Stimulated activated CD8-positive, alpha-beta memory T cell treated with anti-CD3 and anti-CD28 coated beads, Interleukin-4, amount 100 ng/mL, for 24 hours (primary cell): ENCODE results near the gene PRRT1B.
A peak's percentile ranks its signal among the peaks of the same experiment; 100 is the strongest.
"Not testable (repeated sequence)": the region's sequence is repeated elsewhere in the genome, so short reads cannot be mapped to it uniquely, and the experiment has no call there.

Experiments used
- DNase-seq: peaks from one replicate; pipeline ENCODE4 v3.0.0-alpha.2; 2020; ENCODE audit warnings: low read depth

PRRT1B gene

DNA sequence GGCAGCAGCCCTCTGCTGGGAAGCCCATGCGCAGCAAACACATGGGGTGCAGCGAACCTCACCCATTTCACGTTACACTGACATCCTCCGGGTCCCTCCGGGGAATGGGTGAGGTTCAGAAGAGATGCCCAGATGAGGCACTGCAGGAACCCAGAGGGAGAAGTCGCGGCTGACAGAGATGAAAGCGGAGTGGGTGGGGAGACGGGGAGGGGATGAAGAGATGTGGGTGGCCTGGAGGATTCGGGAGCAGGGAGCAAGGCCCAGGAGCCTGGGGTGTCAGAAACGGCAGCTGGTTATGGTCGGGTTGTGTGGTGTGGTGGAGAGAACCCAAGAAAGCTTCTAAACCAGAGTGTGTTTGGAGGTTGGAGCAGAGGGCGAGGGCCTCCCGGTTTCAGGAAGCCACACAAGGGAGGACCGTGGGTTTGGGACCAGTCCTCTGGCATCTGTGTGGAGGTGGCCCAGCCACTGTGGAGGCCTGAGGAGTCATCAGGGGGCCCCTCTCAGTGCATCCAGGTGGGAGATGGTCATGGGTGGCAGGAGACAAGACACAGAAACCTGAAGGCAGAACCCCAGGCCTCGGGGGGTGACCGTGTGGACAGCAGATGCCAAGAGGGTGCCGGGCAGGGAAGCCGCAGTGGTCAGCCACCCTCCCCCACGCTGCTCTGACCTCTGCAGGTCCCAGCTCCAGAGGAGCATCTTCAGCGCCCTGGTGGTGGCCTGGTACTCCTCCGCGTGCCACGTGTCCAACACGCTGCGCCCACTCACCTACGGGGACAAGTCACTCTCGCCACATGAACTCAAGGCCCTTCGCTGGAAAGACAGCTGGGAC lies 22.9 kb upstream of the PRRT1B start:
- DNase-seq: no peak

DNA sequence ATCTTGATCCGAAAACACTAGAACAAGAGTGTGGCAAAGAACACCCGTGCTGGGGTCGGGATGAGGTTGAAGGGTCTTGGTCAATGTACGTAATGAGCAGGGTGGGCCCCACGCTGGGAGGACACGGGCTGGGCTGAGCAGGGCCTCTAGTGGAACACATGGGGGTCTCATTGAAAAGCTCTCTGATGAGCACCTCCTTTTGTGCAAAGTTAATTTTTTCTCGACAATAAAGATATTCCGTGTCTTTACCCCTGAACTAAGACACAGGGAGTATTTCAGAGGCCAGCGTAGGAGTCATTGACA lies 22.3 kb upstream of the PRRT1B start:
- no peak for DNase-seq

DNA sequence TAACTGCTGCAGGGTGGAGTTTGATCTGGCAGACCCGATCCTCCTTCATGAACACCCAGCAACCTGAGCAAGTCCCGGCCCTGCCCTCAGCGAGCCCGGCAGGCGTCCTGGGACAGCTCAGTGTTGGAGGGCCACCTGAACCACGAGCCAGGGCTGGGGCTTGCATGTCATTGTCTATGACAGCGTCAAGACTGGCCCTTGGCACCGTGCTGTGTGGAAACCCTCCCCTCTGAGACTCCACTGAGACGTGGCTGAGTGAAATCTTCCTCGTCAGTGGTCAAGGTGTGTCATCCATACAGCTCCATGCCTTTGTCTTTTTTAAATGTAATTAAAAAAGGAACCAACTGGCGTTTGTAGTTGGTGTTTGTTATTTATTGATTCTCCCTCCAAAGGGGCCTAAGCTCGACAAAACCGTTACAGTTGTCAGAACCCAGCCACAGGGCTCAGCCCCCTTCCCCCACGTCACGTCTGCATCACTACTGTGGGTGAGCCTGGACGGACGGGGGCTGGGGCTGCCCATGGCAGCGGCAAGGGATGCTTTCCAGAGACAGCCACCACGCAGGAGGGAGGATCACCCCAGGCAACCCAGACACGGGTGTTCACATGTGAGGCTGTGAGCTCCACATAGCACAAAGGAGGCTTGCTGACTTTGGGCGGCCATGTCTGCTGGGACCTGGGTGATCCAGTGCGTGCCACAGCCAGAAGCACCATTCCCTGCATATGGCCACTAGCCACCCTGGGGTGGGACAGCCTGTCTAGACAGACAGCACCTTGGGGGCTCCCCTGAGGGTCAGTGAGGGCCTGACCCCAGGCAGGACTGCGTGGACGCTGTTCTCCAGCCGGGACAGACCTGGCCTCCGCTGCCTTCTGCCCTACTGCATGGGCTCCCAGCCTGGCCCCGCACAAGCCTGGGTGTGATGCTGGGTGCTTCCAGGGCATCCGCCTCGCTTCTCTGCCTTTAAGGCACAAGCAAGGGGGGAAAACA lies 21.6 kb upstream of the PRRT1B start:
- DNase-seq: no peak

DNA sequence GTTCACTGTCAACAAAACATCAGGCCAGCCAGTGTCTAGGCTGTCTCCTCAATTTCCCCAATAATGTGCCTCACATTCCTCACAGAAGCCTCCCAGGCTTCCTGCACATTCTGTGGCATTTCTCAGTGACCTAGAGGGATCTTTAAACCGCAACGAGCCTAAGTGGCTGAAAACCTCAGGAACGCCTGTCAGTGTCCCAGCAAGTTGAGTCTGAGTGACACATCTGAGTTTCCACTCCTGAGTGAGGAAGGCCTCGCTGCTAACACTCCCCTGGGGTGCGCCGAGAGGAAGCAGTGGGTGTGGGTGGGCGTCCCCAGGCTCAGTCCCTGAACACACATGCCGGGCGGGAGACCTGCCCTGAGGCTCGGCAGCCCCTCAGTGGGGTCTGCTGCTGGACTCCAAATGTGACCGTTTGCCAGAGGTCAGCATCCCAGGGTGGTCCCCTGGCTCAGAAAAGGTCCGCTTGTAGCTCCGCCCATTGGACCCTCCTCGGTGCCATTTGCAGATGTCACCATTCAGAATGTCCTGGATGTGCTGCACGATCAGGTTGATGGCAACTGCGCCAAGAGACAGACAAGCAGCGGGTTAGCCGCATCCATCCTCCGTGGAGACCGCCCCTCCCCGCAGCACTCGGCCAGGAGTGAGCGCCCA lies 20.5 kb upstream of the PRRT1B start:
- no peak for DNase-seq

DNA sequence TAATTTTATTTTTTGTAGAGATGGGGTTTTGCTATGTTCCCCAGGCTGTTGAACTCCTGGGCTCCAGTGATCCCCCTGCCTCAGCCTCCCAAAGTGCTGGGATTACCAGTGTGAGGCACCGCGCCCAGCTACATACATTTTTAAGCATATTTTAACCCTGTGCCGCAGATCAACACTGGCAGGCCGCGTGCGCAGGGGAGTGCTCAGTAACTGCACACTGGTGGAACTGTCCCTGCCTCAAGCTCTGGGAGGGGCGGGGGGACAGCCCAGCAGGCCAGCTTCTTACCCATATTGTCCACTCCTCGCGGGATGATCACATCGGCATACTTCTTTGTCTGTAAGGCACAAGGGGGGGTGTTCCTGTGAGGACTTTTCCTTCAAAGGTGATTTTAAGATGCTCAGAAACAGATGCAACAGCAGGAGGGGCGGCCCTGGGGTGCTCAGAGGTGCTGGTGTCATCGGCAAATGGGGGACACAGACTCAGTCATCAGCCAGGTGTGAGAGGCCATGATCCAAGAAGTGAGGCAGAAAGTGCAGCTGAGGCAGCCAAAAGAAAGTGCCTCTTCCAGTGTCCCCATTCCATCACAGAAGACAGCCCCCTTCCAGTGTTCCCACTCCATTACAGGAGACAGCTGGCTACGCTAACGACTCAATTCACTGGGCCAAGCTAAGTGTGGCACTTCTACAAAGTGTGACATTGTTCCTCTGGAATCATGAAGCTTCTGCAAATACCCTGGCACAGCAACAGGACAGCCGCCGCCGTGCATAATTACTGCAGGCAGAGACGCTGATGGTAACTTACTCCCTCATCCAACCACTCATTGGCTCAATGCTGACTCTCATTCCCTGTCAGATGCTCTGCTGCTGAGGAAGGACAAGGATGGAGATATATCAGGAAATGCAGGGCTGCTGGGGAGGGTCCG lies 19.4 kb upstream of the PRRT1B start:
- DNase-seq: no peak

DNA sequence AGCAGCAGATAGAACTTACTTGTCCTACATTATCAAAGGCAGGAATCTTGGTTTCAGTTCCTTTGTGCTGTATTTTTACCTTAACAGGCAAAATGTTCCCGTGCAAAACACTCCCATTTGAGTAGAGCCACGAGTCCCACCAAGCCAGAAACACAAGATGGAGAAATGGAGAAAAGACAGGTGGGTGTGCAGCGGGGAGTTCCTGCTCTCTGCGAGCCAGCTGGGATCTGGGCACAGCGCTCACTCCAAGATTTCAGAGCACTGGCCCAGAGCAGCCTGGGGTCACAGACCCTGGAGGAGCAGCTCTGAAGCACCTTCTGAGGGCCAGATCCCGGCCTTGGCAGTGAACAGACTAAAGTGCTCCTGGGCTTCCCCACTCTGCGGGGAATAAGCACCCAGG lies 17.1 kb upstream of the PRRT1B start:
- no peak for DNase-seq

DNA sequence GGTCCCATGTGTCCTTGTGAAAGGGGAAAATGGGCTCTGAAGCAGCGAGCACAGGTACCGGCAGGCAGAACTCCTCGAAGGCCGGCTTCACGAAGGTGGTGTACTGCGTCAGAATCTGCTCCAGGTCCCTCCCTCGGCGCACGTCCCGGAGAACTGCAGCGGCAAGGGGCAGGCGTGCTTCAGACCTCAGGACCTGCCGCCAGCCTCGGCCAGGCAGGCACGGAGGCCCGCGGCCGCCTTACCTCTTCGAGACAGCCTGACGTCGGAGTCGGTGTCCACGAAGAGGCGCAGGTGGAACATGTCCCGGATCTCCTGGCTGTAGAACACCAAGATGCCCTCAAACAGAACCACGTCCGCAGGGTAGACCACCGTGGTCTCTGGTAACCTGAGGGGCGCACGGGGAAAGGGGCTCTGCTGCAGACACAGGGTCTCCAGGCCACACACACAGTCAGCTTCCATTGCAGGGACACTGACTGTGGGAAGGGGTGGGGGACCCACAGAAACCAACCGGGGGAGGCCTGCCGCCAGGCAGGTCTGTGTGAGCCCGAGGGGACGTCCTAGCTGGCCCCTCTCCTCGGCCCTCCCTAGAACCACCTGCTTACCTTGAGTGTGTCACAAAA lies 16.3 kb upstream of the PRRT1B start:
- DNase-seq: no peak

DNA sequence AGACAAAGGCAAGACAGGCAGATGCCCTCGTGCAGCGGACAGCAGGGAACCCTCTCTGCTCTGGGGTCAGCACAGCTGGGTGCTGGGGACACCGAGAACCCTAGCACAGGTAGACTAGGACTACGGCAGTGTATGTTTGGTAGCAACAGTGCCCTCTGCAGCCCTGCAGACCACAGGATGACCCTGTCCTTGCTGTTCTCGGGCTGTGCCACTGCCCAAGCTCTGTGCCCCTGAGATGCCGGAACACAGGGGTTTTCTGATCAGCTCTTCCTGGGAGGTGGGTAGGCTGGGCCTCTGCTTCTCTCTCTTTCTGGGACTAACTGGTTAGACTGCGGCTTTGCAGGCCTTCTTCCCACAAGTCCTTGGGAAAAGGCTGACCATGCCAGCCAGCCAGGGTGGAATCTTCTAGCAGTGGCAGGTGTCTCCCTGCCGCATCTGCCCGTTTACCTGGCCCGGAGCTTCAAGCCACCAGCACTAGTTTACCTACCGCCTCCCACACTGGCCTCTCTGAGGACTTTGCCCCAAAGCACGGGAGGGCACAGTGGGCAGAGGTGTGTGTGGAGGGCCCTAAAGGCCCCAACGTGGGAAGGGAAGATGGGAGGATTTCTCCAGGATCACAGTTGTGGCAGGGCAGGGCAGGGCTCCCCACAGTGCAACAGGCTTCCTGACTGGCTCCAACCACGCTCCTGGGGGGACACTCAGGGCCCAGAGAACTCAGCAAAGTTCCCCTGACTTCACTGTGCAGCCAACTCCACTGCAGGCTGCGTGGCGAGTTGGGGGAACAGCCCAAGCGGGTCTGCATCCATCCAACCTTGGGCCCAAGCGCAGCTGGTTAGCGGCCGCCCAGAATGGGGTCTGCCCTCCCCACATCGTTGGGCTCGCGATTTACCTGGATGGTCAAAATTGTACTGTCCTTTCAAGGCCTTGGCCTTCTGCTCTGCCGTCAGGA lies 15.5 kb upstream of the PRRT1B start:
- no peak for DNase-seq

DNA sequence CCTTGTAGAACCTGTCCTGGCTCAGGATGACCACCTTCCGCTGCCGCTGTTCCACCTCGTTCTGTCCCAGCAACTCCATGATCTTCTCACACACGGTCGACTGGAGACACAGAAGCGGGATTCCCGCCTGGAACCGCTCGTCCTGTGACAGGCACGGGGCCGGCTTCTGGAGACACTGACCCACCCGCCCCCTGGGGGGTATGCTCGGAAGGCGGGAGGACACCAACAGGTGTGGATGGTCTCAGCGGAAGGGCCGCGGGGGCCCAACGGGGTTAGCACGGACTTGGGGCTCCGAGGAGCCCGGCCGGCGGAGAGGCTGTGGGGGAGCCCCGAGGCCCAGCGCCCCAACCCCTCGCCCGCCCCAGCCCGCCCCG lies 14.8 kb upstream of the PRRT1B start:
- DNase-seq: no peak

DNA sequence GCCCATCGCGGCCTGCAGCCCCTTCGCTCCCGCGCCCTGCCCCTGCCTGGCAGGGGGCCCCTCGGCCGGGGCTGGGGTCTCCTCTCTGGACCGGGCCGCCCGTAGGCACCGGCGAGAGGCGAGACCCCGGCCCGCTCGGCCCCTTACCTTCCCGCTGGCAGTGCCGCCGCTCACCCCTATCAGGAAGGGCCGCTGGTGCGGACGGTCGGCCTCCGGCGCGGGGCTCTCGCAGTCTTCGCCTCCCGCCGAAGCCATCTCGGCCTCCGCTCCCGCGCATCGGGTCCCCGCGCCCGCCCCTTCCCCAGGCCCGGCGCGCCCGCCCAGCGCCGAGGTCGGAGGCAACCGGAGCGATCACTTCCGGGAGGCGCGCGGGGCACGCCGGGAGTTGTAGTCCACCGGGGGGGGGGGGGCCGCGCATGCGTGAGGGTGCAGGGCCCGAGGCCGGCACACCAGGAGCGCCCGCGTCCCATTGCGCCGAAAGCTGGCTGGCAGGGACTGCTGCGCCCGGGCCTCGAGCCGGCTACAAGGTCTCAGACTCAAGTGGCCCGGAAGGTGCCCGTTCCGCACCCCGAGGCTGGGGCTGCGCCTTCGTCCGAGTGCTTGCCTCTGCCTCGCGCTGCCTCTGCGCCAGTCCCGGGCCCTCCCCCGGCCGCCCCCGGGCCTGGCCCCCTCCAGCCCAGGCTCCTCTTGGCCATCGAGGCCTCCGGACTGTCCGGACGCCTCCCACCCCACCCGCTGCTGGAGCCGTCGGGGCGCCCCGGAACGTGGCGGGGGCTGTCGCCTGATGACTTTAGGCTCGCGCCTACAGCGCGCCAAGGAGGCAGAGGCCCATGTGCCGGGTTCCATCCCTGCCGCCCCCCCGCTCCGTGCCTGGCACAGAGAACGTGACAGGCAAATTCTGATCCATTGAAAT lies 14.1 kb upstream of the PRRT1B start, which contains the start of gene UCK1:
TSS of gene UCK1 (minus strand) at position 344 of the 913 bp plus-strand sequence. CDS start at position 255, 89 bp downstream.
- peak; percentile 55 for DNase-seq

DNA sequence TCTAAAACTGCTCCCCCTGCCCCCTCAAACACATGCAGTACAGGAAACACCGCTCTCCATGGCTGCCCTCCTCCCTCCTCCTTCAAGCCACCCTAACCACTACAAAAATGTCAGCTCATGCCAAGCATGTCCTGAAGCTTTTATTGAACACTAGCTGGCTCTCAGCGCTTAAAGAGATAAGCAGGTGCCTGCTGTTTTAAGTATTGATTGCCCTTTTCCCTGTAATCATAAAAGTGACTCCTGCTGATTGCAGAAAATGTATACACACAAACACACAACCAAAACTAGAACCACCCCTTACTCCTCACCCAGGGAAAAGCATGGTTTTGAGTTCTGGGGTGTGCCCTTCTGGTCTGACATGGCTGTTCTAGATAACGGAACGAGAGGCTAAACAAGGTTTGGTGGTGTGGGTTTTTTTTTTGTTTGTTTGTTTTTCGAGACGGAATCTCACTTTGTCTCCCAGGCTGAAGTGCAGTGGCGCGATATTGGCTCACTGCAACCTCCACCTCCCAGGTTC lies 10.5 kb upstream of the PRRT1B start:
- DNase-seq: no peak

DNA sequence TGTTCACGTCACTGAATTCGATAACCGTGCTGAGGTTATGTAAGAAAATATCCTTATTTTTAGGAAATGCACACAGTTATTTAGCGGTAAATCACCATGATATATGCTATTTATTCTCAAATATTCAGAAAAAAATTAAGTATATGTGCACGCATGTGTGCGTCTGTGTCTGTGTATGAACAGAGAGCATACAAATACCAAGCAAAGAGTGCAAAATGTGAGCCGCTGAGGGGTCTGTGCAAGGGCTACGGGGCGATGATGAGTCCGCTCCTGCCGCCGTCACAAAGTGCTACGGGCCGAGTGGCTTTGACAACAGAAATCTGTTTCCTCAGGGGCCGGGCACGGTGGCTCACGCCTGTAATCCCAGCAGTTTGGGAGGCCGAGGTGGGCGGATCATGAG lies 7.4 kb upstream of the PRRT1B start:
- no peak for DNase-seq

DNA sequence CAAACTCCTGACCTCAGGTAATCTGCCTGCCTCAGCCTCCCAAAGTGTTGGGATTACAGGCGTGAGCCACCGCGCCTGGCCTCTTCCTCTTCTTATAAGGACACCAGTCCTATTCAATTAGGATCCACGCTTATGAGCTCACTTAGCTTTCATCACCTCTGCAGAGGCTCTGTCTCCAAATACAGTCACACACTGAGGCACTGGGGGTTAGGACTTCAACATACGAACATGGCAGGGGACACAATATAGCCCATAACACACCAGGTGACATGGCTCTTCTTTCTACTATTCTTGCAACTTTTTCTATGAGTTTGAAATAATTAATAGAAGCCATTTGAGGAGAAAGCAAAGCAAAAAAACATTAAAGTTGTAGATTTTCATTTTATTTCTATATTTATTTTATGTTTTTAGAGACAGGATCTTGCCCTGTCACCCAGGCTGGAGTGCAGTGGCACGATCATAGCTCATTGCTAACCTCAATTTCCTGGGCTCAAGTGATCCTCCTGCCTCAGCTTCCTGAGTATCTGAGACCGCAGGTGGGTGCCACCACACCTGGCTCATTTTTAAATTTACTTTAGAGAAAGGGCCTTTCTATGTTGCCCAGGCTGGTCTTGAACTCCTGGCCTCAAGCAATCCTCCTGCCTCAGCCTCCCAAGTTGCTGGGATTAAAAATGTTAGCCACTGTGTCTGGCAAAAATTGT lies 6.0 kb upstream of the PRRT1B start:
- no peak for DNase-seq

DNA sequence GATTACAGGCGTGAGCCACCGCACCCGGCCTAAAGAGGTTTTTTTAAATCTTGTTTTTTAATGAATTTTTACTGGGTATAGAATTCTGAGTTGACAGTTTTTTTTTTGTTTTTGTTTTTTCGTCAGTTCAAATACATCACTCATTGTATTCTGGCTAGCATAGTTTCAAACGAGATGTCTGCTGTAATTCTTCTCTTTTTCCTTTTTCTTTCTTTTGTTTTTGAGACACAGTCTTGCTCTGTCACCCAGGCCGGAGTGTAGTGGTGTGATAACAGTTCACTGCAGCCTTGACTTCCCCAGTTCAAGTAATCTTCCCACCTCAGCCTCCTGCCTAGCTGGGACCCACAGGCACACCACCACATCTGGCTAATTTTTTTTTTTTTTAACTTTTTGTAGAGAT lies 2.2 kb upstream of the PRRT1B start:
- no peak for DNase-seq

DNA sequence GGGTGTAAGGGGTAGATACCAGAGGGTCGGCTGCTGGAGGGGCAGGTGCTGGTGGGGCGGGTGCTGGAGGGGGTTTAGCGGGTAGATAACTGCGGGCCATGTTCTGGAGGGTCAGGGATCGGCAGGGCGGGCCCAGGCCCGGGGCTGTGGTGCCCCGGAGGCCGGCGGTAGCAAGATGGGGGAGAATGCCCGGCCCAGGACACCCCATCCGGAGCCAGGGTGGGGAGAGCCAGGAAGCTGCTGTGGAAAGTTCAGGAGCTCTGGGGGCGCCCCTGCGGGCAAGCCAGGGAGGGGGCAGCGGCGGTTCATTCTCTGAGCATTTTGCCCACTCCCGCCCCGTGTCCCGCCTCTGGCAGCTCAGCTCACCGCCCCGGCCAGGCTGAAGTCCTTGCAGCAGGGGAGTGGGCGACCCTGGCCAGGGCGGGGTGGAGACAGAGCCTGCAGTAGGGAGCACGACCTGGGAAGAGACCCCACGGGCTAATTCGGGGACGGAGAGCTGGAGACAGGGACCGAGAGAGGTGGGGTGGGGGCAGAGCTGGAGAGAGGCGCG lies 538 bp downstream of the PRRT1B start:
- no peak for DNase-seq

DNA sequence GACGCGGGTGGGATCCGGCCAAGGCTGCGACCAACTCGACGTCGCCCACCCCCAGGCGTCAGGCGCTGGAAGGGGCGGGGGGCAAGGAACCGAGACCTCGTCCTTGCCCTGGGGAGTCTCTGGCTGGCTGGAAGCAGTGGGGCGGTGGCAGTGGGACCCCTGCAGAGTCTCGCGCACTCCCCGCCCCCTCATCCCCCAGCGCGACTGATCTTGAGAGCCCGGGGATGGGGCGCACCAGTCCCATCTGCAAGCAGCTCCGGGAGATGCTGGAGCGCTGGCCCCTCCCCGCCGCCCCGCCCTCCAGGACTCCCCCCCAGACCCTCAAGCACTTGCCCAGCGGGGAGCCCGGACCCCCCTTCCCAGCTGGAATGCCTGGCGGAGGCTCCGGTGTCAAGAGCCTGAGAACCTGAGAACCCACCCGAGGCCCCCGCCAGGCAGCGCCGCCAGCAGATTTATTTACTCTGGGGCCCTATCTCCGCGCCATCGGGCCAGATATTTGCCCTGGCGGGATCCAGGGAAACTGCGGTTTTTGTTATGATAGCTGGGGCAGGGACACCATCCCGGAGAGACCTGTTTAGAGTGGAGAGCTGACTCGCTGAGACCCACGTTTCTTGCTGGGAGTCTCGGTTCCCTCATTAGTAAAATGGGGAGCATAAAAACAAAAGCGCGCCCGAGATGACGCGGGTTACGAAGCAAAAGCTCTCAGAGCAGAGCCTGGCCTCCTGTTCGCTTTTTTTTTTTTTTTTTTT lies 1.2 kb downstream of the PRRT1B start:
- no peak for DNase-seq

DNA sequence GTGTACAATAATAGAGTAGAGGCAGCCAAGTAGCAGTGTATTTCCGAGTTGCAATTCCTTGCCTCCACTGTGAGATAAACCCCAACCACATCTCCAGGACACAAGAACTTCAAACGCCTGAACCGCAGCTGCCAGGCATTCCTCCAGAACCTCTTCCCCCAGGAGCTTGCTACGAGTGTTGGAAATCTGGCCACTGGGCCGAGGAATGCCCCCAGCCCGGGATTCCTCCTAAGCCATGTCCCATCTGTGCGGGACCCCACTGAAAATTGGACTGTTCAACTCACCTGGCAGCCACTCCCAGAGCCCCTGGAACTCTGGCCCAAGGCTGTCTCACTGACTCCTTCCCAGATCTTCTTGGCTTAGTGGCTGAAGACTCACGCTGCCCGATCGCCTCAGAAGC lies 3.9 kb downstream of the PRRT1B start:
- DNase-seq: not testable (repeated sequence)
